Neural cell (in vitro differentiated cells): Measurements from ENCODE around the gene CTTN. TPM values are rescaled to one million over a fixed set of nuclear protein-coding genes. Genes with fewer than 3 reads are reported as not detected.

Experiments
- H2AFZ ChIP-seq: fragments of 200-600, 300-800 bp; sonication (generic), shearing (Covaris generic); 2 replicates; pipeline ENCODE4 v1.6.0; 2014; ENCODE audit warnings: low read depth, mild to moderate bottlenecking, antibody characterized with exemption, low read length, moderate library complexity
- H3F3A ChIP-seq: fragments of 200-600 bp; shearing (Covaris generic); 2 replicates; pipeline ENCODE4 v1.6.1; 2016; ENCODE audit warnings: mild to moderate bottlenecking, moderate library complexity, mixed read lengths, antibody characterized with exemption, low read length; ENCODE audit not compliant: insufficient read depth, poor library complexity, severe bottlenecking
- H3K27ac ChIP-seq: fragments of 200-600, 300-800 bp; sonication (generic), shearing (Covaris generic); 2 replicates; pipeline ENCODE4 v1.5.1; 2014; ENCODE audit warnings: mild to moderate bottlenecking, low read length, moderate library complexity
- H3K27me3 ChIP-seq: fragments of 300-800, 200-600 bp; sonication (generic), shearing (Covaris generic); 2 replicates; pipeline ENCODE4 v1.6.0; 2014; ENCODE audit warnings: mild to moderate bottlenecking, low read depth, low read length, moderate library complexity; ENCODE audit not compliant: insufficient read depth
- H3K36me3 ChIP-seq: fragments of 300-800, 200-600 bp; sonication (generic), shearing (Covaris generic); 2 replicates; pipeline ENCODE4 v1.5.1; 2014; ENCODE audit warnings: mild to moderate bottlenecking, antibody characterized with exemption, low read length, moderate library complexity; ENCODE audit not compliant: insufficient read depth
- H3K4me2 ChIP-seq: fragments of 300-800, 200-600 bp; sonication (generic), shearing (Covaris generic); 2 replicates; pipeline ENCODE4 v1.6.0; 2014; ENCODE audit warnings: mild to moderate bottlenecking, low read length
- H3K4me3 ChIP-seq: fragments of 300-800, 200-600 bp; sonication (generic), shearing (Covaris generic); 2 replicates; pipeline ENCODE4 v1.5.1; 2014; ENCODE audit warnings: mild to moderate bottlenecking, low read length, moderate library complexity
- H3K79me2 ChIP-seq: fragments of 200-600 bp; shearing (Covaris generic); replicated peaks from 2 replicates; pipeline ENCODE4 v1.6.0; 2014; ENCODE audit warnings: mild to moderate bottlenecking, low read length, moderate library complexity; ENCODE audit not compliant: insufficient read depth
- H3K9ac ChIP-seq: fragments of 300-800, 200-600 bp; sonication (generic), shearing (Covaris generic); 2 replicates; pipeline ENCODE4 v1.6.1; 2016; ENCODE audit warnings: mild to moderate bottlenecking, low read length, mixed read lengths
- H3K9me2 ChIP-seq: fragments of 200-600 bp; shearing (Covaris generic); 2 replicates; pipeline ENCODE4 v1.6.1; 2016; ENCODE audit warnings: mild to moderate bottlenecking, low read length, mixed read lengths; ENCODE audit not compliant: insufficient read depth
- H3K9me3 ChIP-seq: fragments of 200-600, 300-800 bp; sonication (generic), shearing (Covaris generic); 2 replicates; pipeline ENCODE4 v1.6.1; 2016; ENCODE audit warnings: mild to moderate bottlenecking, mixed run types, low read length, moderate library complexity, mixed read lengths
- H4K20me1 ChIP-seq: fragments of 200-600 bp; shearing (Covaris generic); 2 replicates; pipeline ENCODE4 v1.6.1; 2016; ENCODE audit warnings: mild to moderate bottlenecking, mixed run types; ENCODE audit not compliant: insufficient read depth
- CTCF ChIP-seq: fragments of 450-650 bp; IDR thresholded peaks from 2 replicates; pipeline ENCODE4 v1.5.1; 2014; ENCODE audit warnings: antibody characterized with exemption, mild to moderate bottlenecking, moderate library complexity; ENCODE audit not compliant: poor library complexity, severe bottlenecking
- EP300 ChIP-seq: fragments of 450-650 bp; conservative IDR thresholded peaks from 2 replicates; pipeline ENCODE4 v1.6.1; 2014; ENCODE audit warnings: antibody characterized with exemption, mild to moderate bottlenecking, moderate library complexity; ENCODE audit not compliant: poor library complexity, severe bottlenecking
- EZH2 ChIP-seq: fragments of 200-600, 300-800 bp; shearing (Covaris generic), sonication (generic); IDR thresholded peaks from 2 replicates; pipeline ENCODE4 v1.6.1; 2014; ENCODE audit warnings: antibody characterized with exemption, low read length, borderline replicate concordance, mild to moderate bottlenecking; ENCODE audit not compliant: insufficient read depth, poor library complexity, severe bottlenecking
- MXI1 ChIP-seq: fragments of 450-650 bp; conservative IDR thresholded peaks from 2 replicates; pipeline ENCODE4 v1.6.1; 2014; ENCODE audit warnings: antibody characterized with exemption, mild to moderate bottlenecking; ENCODE audit not compliant: poor library complexity, severe bottlenecking
- POLR2AphosphoS5 ChIP-seq: IDR thresholded peaks from 2 replicates; pipeline ENCODE4 v1.6.1; 2012
- RAD21 ChIP-seq: fragments of 450-650 bp; conservative IDR thresholded peaks from 2 replicates; pipeline ENCODE4 v1.6.1; 2014; ENCODE audit warnings: antibody characterized with exemption, mild to moderate bottlenecking, moderate library complexity
- REST ChIP-seq: IDR thresholded peaks from 2 replicates; pipeline ENCODE4 v1.6.1; 2012; ENCODE audit warnings: borderline replicate concordance
- SMC3 ChIP-seq: fragments of 450-650 bp; conservative IDR thresholded peaks from 2 replicates; pipeline ENCODE4 v1.6.1; 2014; ENCODE audit warnings: antibody characterized with exemption, mild to moderate bottlenecking, moderate library complexity; ENCODE audit not compliant: poor library complexity
- TAF1 ChIP-seq: IDR thresholded peaks from 2 replicates; pipeline ENCODE4 v1.6.1; 2012; ENCODE audit warnings: low read depth
- polyA plus RNA-seq: library from polyadenylated mRNA; depleted of rRNA; stranded (reverse); fragments of >200 nt; gene quantifications from 2 replicates; pipeline ENCODE4 v1.2.3, GENCODE V29; 2014

CTTN gene
- polyA plus RNA-seq, 1 donor from 2014 or later: 220 TPM

- Histone ChIP-seq H3K9me3 (no peaks in the 10 kb centered on the region), H2AFZ (no peak overlapping the region), H4K20me1 (no peaks in the 10 kb centered on the region), H3K4me2 (no peak overlapping the region), H3F3A (no peaks in the 10 kb centered on the region), H3K9ac (no peak overlapping the region), H3K9me2 (no peaks in the 10 kb centered on the region), H3K79me2 (no peaks in the 10 kb centered on the region), H3K27ac (no peak overlapping the region), H3K36me3 (peaks cover 13% of the 10 kb centered on the region), H3K27me3 (no peaks in the 10 kb centered on the region), H3K4me3 (no peak overlapping the region)
- TF ChIP-seq MXI1 (no peak), TAF1 (no peak), EZH2 (no peak), CTCF (no peak)
Measured at GRCh38 chr11:70381350-70381749, 17.0 kb upstream of the CTTN start.

- Histone ChIP-seq H3K36me3 (peaks cover 13% of the 10 kb centered on the region), H3F3A (no peaks in the 10 kb centered on the region), H3K9me2 (no peaks in the 10 kb centered on the region), H3K4me3 (no peak overlapping the region), H3K27ac (no peak overlapping the region), H3K79me2 (no peaks in the 10 kb centered on the region), H3K4me2 (no peak overlapping the region), H4K20me1 (no peaks in the 10 kb centered on the region), H3K9me3 (no peaks in the 10 kb centered on the region), H2AFZ (no peak overlapping the region), H3K27me3 (no peaks in the 10 kb centered on the region), H3K9ac (no peak overlapping the region)
- TF ChIP-seq POLR2AphosphoS5: no peak
- TF ChIP-seq EZH2: no peak
- TF ChIP-seq CTCF: no peak
- TF ChIP-seq SMC3: no peak
- no peak for TF ChIP-seq RAD21
- no peak for TF ChIP-seq EP300
- TF ChIP-seq MXI1: no peak
- no peak for TF ChIP-seq REST
- TF ChIP-seq TAF1: no peak
Measured at GRCh38 chr11:70381872-70382861, 16.2 kb upstream of the CTTN start.
